Vagina (tissue), 2 donors: Measurements from ENCODE around the gene SYNE4. TPM values are rescaled to one million over a fixed set of nuclear protein-coding genes. Genes with fewer than 3 reads are reported as not detected.

Source experiments
- DNase-seq, 2 donors: peaks; one replicate each; pipeline ENCODE4 v3.0.0-alpha.2; 2017; ENCODE audit errors: extremely low spot score in 2 of 2
- H3K27ac ChIP-seq: fragments of 200-600 bp; sonication (generic); one replicate; pipeline ENCODE4 v1.5.1; 2019
- H3K27me3 ChIP-seq: fragments of 200-600 bp; sonication (generic); one replicate; pipeline ENCODE4 v1.5.1; 2019
- H3K36me3 ChIP-seq, 2 donors: fragments of 200-600 bp; sonication (generic); one replicate each; pipeline ENCODE4 v1.5.1; 2017 to 2019
- H3K4me1 ChIP-seq: fragments of 200-600 bp; sonication (generic); one replicate; pipeline ENCODE4 v1.5.1; 2019
- H3K4me3 ChIP-seq, 2 donors: fragments of 200-600 bp; sonication (generic); 1 replicate in 1 of 2; 2 replicates in 1 of 2; pipeline ENCODE4 v1.5.1; 2016 to 2019
- H3K9me3 ChIP-seq: fragments of 200-600 bp; sonication (generic); one replicate; pipeline ENCODE4 v1.5.1; 2019
- POLR2A ChIP-seq, 2 donors: fragments of 450-650 bp; IDR thresholded peaks; one replicate each; pipeline ENCODE4 v1.6.1; 2017; ENCODE audit warnings: antibody characterized with exemption in 2 of 2, mild to moderate bottlenecking in 2 of 2, moderate library complexity in 2 of 2
- POLR2AphosphoS5 ChIP-seq, 2 donors: sonication (generic); formaldehyde crosslinking; IDR thresholded peaks; one replicate each; pipeline ENCODE4 v1.9.0; 2017; ENCODE audit warnings: antibody characterized with exemption in 2 of 2, mild to moderate bottlenecking in 2 of 2, low read depth in 1 of 2; ENCODE audit not compliant: insufficient read depth in 1 of 2
- intact Hi-C: fragments of 100-400 bp; cut with DNase I; formaldehyde crosslinking; loops from one replicate; pipeline ENCODE4 v1.15.1; 2023
- total RNA-seq: library from RNA; depleted of rRNA; stranded (reverse); fragments of >200 nt; gene quantifications from one replicate; pipeline ENCODE4 v1.2.3, GENCODE V29; 2016
- TF ChIP-seq, protein P1 (sequence below), 3 experiments: fragments of 450-650 bp in 2 of 3; fragments of 200-600 bp in 1 of 3; sonication (generic) in 1 of 3; IDR thresholded peaks; one replicate each; pipeline ENCODE4 v1.5.1; 2017 to 2019; ENCODE audit warnings: antibody characterized with exemption in 3 of 3, mild to moderate bottlenecking in 2 of 3, moderate library complexity in 2 of 3

Gene SYNE4
- total RNA-seq, 1 donor from 2014 or later: 2.0 TPM

DNA sequence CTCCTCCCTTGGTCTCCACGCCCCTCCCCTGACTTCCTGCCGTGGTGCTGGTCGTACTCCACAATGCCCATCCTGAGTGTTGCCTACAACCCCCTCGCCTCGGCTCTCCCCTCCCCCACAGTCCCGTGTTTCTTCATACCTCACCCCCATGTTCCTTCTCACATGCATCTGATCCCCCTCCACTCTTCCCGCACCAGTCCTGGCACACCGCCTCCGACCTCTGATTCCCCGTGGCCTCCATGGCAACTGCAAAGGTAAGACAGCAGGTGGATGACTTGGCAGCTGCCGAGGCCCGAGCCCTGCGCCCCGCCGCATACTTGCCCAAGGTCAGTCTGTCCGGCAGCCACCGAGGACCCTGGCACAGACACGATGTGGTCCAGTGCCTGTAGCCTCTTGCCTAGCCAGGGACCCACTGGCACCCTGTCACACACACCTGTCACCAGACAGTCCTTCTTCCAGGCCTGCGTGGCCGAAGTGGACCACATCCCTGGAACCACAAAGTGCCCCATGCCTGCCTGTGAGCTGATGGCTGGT is 29.7 kb downstream of the SYNE4 start:
- H3K4me3 ChIP-seq: no peak overlapping the region
- TF ChIP-seq POLR2A (IDR thresholded peaks at IDR 0.05) (no peak), POLR2AphosphoS5 (IDR thresholded peaks at IDR 0.05; ENCODE audit: insufficient read depth in 1 of 2, low read depth in 1 of 2) (no peak)
- TF ChIP-seq, protein P1, sequence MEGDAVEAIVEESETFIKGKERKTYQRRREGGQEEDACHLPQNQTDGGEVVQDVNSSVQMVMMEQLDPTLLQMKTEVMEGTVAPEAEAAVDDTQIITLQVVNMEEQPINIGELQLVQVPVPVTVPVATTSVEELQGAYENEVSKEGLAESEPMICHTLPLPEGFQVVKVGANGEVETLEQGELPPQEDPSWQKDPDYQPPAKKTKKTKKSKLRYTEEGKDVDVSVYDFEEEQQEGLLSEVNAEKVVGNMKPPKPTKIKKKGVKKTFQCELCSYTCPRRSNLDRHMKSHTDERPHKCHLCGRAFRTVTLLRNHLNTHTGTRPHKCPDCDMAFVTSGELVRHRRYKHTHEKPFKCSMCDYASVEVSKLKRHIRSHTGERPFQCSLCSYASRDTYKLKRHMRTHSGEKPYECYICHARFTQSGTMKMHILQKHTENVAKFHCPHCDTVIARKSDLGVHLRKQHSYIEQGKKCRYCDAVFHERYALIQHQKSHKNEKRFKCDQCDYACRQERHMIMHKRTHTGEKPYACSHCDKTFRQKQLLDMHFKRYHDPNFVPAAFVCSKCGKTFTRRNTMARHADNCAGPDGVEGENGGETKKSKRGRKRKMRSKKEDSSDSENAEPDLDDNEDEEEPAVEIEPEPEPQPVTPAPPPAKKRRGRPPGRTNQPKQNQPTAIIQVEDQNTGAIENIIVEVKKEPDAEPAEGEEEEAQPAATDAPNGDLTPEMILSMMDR (IDR thresholded peaks at IDR 0.05): no peak
- H3K27ac ChIP-seq: no peak overlapping the region
- no peak for DNase-seq
- H3K27me3 ChIP-seq: no peaks in the 10 kb centered on the region
- H3K36me3 ChIP-seq: no peaks in the 10 kb centered on the region
- no peaks in the 10 kb centered on the region for H3K9me3 ChIP-seq
- H3K4me1 ChIP-seq: no peaks in the 10 kb centered on the region
- intact Hi-C loops: no loop called here

DNA sequence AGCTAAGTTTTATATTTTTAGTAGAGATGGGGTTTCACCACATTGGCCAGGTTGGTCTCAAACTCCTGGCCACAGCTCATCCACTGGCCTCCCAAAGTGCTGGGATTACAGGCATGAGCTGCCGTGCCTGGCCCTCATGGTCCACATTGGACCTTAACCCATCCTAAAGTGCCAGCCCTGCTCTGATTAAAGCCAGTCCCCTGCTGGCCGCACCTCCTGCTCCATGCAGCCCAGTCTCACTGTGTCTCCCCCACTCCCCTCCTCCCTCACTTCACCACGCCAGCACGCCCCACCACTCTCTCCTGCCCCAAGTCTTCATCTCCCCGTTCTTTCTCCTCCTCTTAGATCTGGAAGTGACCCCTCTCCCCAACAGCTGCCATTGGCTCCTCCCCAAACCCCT is 30.3 kb downstream of the SYNE4 start:
- DNase-seq: no peak
- no peak overlapping the region for H3K27ac ChIP-seq
- no peaks in the 10 kb centered on the region for H3K36me3 ChIP-seq
- intact Hi-C loops: no loop called here
- no peaks in the 10 kb centered on the region for H3K9me3 ChIP-seq
- no peaks in the 10 kb centered on the region for H3K4me1 ChIP-seq
- H3K4me3 ChIP-seq: no peak overlapping the region
- TF ChIP-seq POLR2AphosphoS5 (IDR thresholded peaks at IDR 0.05; ENCODE audit: insufficient read depth in 1 of 2, low read depth in 1 of 2) (no peak), POLR2A (IDR thresholded peaks at IDR 0.05) (no peak)
- TF ChIP-seq, protein P1 (IDR thresholded peaks at IDR 0.05): no peak
- H3K27me3 ChIP-seq: no peaks in the 10 kb centered on the region

DNA sequence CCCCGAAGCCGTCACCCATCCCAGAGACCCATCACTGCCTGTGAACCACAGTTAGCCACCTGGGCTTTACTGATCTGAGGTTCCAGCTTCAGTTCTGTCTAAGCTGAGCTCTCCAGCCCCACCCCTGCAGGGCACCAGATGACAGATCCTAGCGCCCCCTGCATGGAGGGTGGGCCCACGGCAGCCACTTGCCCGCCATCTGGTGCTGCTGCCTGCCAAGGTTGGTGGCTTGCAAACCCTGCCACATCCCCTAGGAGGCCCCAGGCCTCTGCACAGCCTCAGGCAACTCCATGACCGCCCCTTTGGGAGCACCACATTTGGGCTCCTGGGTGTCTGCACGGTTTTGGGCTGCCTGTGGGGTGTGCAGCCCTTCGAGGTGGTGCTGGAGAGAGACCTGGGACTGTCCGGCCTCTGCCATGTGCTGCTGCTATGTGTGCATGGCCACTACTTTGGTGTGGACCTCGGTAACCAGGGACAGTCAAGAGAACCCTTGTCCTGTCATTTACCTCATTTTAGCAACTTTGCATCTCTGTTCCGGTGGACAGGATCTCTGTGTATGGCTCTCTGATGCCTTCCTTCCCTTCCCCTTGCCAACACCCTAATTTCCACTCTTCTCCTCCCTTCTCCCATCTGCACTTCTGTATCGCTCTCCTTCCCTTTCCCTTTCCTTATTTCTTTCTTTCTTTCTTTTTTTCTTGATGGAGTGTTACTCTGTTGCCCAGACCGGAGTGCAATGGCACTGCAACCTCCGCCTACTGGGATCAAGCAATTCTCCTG is 31.0 kb downstream of the SYNE4 start:
- TF ChIP-seq POLR2AphosphoS5 (IDR thresholded peaks at IDR 0.05; ENCODE audit: insufficient read depth in 1 of 2, low read depth in 1 of 2): no peak
- Histone ChIP-seq H3K27ac (no peak overlapping the region), H3K4me3 (no peak overlapping the region), H3K27me3 (no peaks in the 10 kb centered on the region), H3K4me1 (no peaks in the 10 kb centered on the region), H3K9me3 (no peaks in the 10 kb centered on the region), H3K36me3 (no peaks in the 10 kb centered on the region)
- intact Hi-C loops: no loop called here
- no peak for DNase-seq

DNA sequence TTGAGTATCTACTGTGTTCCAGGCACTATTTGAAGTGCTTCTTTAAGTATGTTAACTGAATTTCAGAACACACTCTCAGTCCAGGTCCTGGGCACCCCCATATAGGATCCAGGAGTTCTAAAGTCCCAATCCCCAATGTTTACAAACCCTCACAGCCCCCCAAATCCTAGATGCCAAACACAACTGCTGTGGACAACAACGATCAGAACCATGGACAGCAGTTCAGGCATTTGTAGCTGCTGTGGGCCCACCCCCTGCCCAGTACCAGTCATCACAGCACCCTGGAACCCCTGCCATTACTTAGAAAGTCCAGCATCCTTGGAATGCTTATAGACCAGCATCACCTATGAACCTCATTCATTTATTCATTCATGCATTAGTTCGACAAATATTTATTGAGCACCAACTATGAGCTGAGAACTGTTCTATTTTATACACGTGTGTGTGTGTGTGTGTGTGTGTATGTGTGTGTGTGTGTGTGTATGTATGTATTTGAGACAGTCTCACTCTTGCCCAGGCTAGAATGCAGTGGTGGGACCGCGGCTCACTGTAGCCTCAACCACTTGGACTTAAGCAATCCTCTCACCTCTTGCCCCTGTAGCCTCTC is 32.9 kb downstream of the SYNE4 start:
- no peaks in the 10 kb centered on the region for H3K36me3 ChIP-seq
- TF ChIP-seq POLR2AphosphoS5 (IDR thresholded peaks at IDR 0.05; ENCODE audit: insufficient read depth in 1 of 2, low read depth in 1 of 2) (no peak), POLR2A (IDR thresholded peaks at IDR 0.05) (no peak)
- TF ChIP-seq, protein P1 (IDR thresholded peaks at IDR 0.05): no peak
- H3K27ac ChIP-seq: no peak overlapping the region
- no peaks in the 10 kb centered on the region for H3K27me3 ChIP-seq
- no peak for DNase-seq
- H3K9me3 ChIP-seq: no peaks in the 10 kb centered on the region
- intact Hi-C loops: no loop called here
- H3K4me3 ChIP-seq: no peak overlapping the region
- H3K4me1 ChIP-seq: no peaks in the 10 kb centered on the region

DNA sequence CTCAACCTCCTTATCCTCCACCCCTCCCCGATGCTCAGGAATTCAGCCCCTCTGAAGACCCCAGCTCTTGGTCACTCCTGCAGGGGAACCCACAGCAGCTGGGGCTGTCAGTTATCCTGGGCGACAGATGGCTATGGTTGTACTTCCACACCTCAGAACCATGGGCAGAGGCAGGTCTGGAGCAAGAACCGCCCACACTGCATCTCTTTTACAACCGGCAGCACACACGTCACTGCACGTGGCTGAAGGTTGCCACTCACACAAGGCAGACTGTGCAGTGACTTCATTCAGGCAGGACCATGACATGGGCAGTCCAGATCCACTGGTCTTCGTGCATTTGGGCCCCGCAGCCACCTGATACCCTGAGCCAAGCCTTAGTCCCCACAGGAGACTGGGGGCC is 35.1 kb downstream of the SYNE4 start:
- no peak overlapping the region for H3K4me3 ChIP-seq
- no peak overlapping the region for H3K27ac ChIP-seq
- no peaks in the 10 kb centered on the region for H3K27me3 ChIP-seq
- DNase-seq: no peak
- no peaks in the 10 kb centered on the region for H3K4me1 ChIP-seq
- H3K9me3 ChIP-seq: no peaks in the 10 kb centered on the region
- no peaks in the 10 kb centered on the region for H3K36me3 ChIP-seq
- intact Hi-C loops: no loop called here
- TF ChIP-seq, protein P1 (IDR thresholded peaks at IDR 0.05): no peak
